Astrocyte (in vitro differentiated cells and primary cell): ENCODE measurements around the gene BRI3. TPM values are rescaled to one million over a fixed set of nuclear protein-coding genes. Genes with fewer than 3 reads are reported as not detected.

Experiments used
- DNase-seq: peaks from one replicate; pipeline ENCODE4 v3.0.0-alpha.2; 2010; ENCODE audit warnings: low read depth
- FAIRE-seq: peaks from 2 replicates; lab custom pipeline; 2011; peaks lifted over from hg19 to GRCh38; lab: Jason Lieb, UNC
- H2AFZ ChIP-seq: 2 replicates; pipeline ENCODE4 v1.6.0; 2012; ENCODE audit warnings: low read depth, low read length, inconsistent platforms
- H3K27ac ChIP-seq: 2 replicates; pipeline ENCODE4 v1.5.1; 2011; ENCODE audit warnings: low read depth, low read length, inconsistent platforms
- H3K27me3 ChIP-seq: 2 replicates; pipeline ENCODE4 v1.6.0; 2011; ENCODE audit warnings: low read length, inconsistent platforms; ENCODE audit not compliant: insufficient read depth
- H3K36me3 ChIP-seq: 2 replicates; pipeline ENCODE4 v1.5.1; 2011; ENCODE audit warnings: low read length, inconsistent platforms; ENCODE audit not compliant: insufficient read depth
- H3K4me1 ChIP-seq: 2 replicates; pipeline ENCODE4 v1.5.1; 2011; ENCODE audit warnings: low read length, inconsistent platforms; ENCODE audit not compliant: insufficient read depth
- H3K4me2 ChIP-seq: 2 replicates; pipeline ENCODE4 v1.6.0; 2012; ENCODE audit warnings: low read length, inconsistent platforms
- H3K4me3 ChIP-seq: 2 replicates; pipeline ENCODE4 v1.5.1; 2011; ENCODE audit warnings: low read depth, mild to moderate bottlenecking, low read length, inconsistent platforms; ENCODE audit not compliant: insufficient read depth
- H3K79me2 ChIP-seq: 2 replicates; pipeline ENCODE4 v1.6.0; 2012; ENCODE audit warnings: mild to moderate bottlenecking, low read length, inconsistent platforms; ENCODE audit not compliant: insufficient read depth
- H3K9ac ChIP-seq: 2 replicates; pipeline ENCODE4 v1.6.0; 2012; ENCODE audit warnings: mild to moderate bottlenecking, low read length, inconsistent platforms
- H3K9me3 ChIP-seq: 2 replicates; pipeline ENCODE4 v1.5.1; 2012; ENCODE audit warnings: low read depth, mild to moderate bottlenecking, low read length, inconsistent platforms; ENCODE audit not compliant: insufficient read depth
- H4K20me1 ChIP-seq: 2 replicates; pipeline ENCODE4 v1.6.0; 2012; ENCODE audit warnings: low read length, inconsistent platforms; ENCODE audit not compliant: insufficient read depth
- H3K27ac Mint-ChIP-seq: one replicate; pipeline ENCODE4 v1.8.0; 2021; ENCODE audit warnings: mild to moderate bottlenecking, mixed read lengths; ENCODE audit not compliant: unreplicated experiment
- H3K27me3 Mint-ChIP-seq: one replicate; pipeline ENCODE4 v1.8.0; 2021; ENCODE audit warnings: low read depth, mixed read lengths; ENCODE audit not compliant: unreplicated experiment
- H3K36me3 Mint-ChIP-seq: one replicate; pipeline ENCODE4 v1.8.0; 2021; ENCODE audit warnings: low read depth, mixed read lengths; ENCODE audit not compliant: unreplicated experiment
- H3K4me1 Mint-ChIP-seq: one replicate; pipeline ENCODE4 v1.8.0; 2021; ENCODE audit warnings: low read depth, mixed read lengths; ENCODE audit not compliant: unreplicated experiment
- H3K4me3 Mint-ChIP-seq: one replicate; pipeline ENCODE4 v1.8.0; 2021; ENCODE audit warnings: mild to moderate bottlenecking, moderate library complexity, mixed read lengths; ENCODE audit not compliant: unreplicated experiment
- H3K9me3 Mint-ChIP-seq: one replicate; pipeline ENCODE4 v1.8.0; 2021; ENCODE audit warnings: mild to moderate bottlenecking, mixed read lengths; ENCODE audit not compliant: unreplicated experiment
- CTCF ChIP-seq: IDR thresholded peaks from 2 replicates; pipeline ENCODE4 v1.5.1; 2011; ENCODE audit warnings: low read depth, mild to moderate bottlenecking, inconsistent platforms, low read length, moderate library complexity; ENCODE audit not compliant: insufficient read depth
- EZH2 ChIP-seq: IDR thresholded peaks from 2 replicates; pipeline ENCODE4 v1.6.1; 2012; ENCODE audit warnings: mild to moderate bottlenecking, low read length, inconsistent platforms; ENCODE audit not compliant: insufficient read depth
- total RNA-seq: library from RNA; stranded (reverse); gene quantifications from 2 replicates; pipeline ENCODE4 v1.2.1, GENCODE V29; 2021

The BRI3 gene
- total RNA-seq, 1 donor from 2014 or later = 195 TPM

DNA sequence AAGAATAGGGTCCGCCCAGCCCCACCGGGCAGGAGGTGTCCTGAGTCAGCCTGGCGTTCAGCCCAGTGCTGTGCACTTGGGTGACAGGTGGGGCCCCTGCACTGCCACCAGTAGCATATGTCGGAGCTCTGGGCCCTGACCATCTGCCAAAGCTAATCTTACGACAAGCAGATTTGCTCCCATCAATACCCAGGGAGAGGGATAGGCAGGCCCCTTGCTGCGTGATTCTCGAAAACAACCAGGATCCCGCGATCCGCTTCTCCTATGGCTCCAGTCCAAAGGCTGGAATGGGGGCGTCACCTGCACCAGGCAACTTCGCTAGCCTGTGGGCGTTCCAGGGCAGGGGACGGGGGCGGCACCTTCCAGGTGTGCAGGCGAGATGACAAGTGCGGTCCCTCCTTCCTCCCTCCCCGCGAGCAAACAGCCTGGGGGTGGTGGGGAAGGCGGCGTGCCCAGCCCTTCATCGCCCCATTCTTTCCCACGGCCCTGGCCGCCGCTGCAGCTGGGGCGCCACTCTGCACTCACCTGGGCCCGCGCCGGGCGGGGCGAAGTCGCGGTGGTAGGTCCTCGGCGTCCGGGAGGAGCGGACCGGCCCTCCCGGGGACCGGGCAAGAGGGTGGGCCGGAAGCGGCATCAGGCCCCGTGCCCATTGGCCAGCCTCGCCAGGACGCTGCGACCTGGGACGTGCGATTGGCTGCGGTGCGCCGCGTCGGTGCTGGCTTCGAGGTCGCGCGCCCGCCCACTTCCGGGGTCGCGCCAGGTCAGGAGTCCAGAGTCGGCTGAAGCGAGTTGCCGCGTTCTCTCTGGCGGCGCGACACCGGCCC lies 29.7 kb upstream of the BRI3 start, which contains the start of gene TECPR1:
Gene TECPR1 (minus strand): TSS at position 632 of the 824 bp plus-strand sequence. CDS start 6,086 bp downstream, outside the sequence.
- H3K27ac Mint-ChIP-seq = peak within 1 kb of the TSS; percentile 85
- Histone ChIP-seq H3K4me3 (peak within 1 kb of the TSS; percentile 79), H3K36me3 (no peaks in the 10 kb centered on the region), H3K4me2 (peak within 1 kb of the TSS; percentile 95), H3K9me3 (no peaks in the 10 kb centered on the region), H3K27me3 (no peaks in the 10 kb centered on the region), H2AFZ (peak within 1 kb of the TSS; percentile 97), H3K27ac (peak within 1 kb of the TSS; percentile 54), H3K4me1 (peaks cover 5% of the 10 kb centered on the region), H3K9ac (peak within 1 kb of the TSS; percentile 88), H3K79me2 (peaks cover 41% of the 10 kb centered on the region), H4K20me1 (no peaks in the 10 kb centered on the region)
- peak; percentile 80 for DNase-seq
- peaks cover 2% of the 10 kb centered on the region for H3K27me3 Mint-ChIP-seq
- peaks cover 12% of the 10 kb centered on the region for H3K4me1 Mint-ChIP-seq
- no peak for FAIRE-seq
- H3K9me3 Mint-ChIP-seq = no peaks in the 10 kb centered on the region
- H3K36me3 Mint-ChIP-seq = peaks cover 3% of the 10 kb centered on the region
- H3K4me3 Mint-ChIP-seq = peak within 1 kb of the TSS; percentile 93
- TF ChIP-seq EZH2 (no peak), CTCF (no peak)

DNA sequence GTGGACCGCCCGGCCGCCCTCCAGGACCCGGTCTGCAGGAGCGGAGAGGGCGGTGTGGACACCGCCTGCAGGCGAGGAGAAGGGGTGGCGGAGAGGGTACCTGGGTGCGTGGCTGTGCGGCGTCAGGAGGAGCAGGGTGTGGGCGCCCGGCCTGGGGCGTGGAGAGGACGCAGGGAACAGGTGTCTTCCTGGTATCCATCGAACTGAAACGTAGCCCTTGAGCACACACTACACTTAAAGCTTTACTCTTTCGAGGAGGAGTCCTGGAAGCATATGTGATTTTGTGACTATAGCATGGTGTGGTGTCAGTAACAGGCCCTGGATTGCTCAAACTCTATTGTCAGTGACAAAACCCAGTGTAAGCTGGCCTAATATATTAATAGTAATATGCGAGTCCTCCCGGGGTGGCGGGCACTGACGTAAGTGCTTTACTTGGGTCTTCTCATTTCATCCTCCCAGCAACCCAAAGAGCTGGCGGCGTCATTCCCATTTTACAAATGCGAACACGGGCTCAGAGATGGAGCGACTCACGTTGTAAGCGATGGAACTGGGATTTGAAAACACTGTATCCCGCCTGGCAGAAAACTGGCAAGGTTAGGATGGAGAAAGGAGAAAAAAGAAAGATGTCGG lies 28.9 kb upstream of the BRI3 start:
- H3K27ac ChIP-seq = peak overlapping the region; percentile 25

More for the DNA sequence above, 28.9 kb upstream of the BRI3 start:
- Mint-ChIP-seq H3K4me3 (peak overlapping the region; percentile 93), H3K9me3 (no peaks in the 10 kb centered on the region), H3K27me3 (peaks cover 2% of the 10 kb centered on the region), H3K27ac (peak overlapping the region; percentile 53), H3K36me3 (peaks cover 4% of the 10 kb centered on the region), H3K4me1 (peaks cover 12% of the 10 kb centered on the region)
- Histone ChIP-seq H3K36me3 (no peaks in the 10 kb centered on the region), H2AFZ (peak overlapping the region; percentile 97), H3K79me2 (peaks cover 41% of the 10 kb centered on the region), H3K9me3 (no peaks in the 10 kb centered on the region), H3K9ac (peak overlapping the region; percentile 88), H3K27me3 (no peaks in the 10 kb centered on the region), H3K4me3 (peak overlapping the region; percentile 79), H4K20me1 (no peaks in the 10 kb centered on the region), H3K4me1 (peaks cover 5% of the 10 kb centered on the region), H3K4me2 (peak overlapping the region; percentile 95)
- DNase-seq (no peak), FAIRE-seq (no peak)
- TF ChIP-seq CTCF = no peak
- no peak for TF ChIP-seq EZH2
